Omental fat pad (tissue), 4 donors: ENCODE measurements around the gene SDC4. TPM values are rescaled to one million over a fixed set of nuclear protein-coding genes. Genes with fewer than 3 reads are reported as not detected.

Experiments used
- ATAC-seq: fragments of 150-250 bp; one replicate; pipeline ENCODE4 v1.9.1; 2016; ENCODE audit warnings: mild to moderate bottlenecking, moderate library complexity; ENCODE audit not compliant: low FRiP score
- DNase-seq: peaks from one replicate; pipeline ENCODE4 v3.0.0-alpha.2; 2019; ENCODE audit warnings: low spot score
- total RNA-seq, 4 donors: library from RNA; depleted of rRNA; stranded (reverse); fragments of >200 nt; gene quantifications; one replicate each; pipeline ENCODE4 v1.1.0, GENCODE V29; 2016
- TF ChIP-seq, protein P1 (sequence below), 3 donors: fragments of 450-650 bp; IDR thresholded peaks; one replicate each; pipeline ENCODE4 v1.5.1; 2016 to 2017; ENCODE audit warnings: antibody characterized with exemption in 3 of 3, mild to moderate bottlenecking in 3 of 3, moderate library complexity in 2 of 3

SDC4 gene
- total RNA-seq, 4 donors from 2014 or later: 31.4 to 279 (median 103) TPM

DNA sequence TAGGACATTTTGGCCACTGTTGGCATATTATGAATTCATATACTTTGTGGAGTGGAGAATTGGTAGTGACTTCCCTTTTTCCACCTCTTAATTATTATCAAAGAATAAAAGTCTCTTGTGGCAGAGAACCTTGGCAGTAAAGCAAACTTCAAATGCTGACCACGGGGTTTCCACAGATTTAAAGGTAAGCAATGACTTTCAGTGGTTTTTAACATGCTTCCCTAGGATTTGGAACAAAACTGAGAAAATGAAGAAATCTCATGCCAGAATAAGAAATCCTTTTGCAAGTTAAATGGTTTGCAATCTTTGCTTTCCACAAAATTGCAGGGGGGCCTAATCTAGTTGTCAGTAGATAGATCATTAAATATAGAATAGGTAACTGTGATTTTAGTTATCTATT lies 2.0 kb upstream of the SDC4 start:
- no peak for ATAC-seq
- no peak for DNase-seq
- TF ChIP-seq, protein P1, sequence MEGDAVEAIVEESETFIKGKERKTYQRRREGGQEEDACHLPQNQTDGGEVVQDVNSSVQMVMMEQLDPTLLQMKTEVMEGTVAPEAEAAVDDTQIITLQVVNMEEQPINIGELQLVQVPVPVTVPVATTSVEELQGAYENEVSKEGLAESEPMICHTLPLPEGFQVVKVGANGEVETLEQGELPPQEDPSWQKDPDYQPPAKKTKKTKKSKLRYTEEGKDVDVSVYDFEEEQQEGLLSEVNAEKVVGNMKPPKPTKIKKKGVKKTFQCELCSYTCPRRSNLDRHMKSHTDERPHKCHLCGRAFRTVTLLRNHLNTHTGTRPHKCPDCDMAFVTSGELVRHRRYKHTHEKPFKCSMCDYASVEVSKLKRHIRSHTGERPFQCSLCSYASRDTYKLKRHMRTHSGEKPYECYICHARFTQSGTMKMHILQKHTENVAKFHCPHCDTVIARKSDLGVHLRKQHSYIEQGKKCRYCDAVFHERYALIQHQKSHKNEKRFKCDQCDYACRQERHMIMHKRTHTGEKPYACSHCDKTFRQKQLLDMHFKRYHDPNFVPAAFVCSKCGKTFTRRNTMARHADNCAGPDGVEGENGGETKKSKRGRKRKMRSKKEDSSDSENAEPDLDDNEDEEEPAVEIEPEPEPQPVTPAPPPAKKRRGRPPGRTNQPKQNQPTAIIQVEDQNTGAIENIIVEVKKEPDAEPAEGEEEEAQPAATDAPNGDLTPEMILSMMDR (IDR thresholded peaks at IDR 0.05): no peak

DNA sequence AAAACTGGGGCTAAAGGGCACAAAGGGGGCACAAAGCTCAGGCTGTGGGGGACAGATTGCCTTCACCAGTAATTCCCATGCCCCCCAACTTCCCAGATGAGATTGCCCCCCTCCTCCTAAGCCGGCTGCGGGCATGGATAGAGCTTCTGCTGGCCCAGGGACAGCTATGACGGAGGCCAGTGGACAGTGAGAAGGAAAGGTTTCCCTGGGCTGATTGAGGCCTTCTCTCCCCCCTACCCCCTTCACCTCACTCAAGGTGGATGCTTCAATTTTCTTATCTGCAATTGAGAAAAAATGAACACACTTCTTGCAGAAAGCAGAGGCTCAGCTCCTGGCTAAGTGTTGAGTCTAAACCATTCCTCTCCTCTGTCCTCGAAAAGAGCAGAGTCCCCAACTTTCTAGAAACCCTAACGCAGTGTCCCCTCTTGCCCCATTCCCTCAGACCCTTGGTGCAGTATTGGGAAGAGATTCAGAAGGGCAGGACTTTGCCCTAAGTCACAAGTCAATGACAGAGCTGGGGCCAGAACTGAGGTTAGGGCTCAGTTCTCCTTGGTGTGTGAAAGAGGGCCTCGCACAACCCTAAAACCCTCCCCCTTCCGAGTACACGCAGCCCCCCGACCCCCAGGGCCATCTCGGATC lies 808 bp downstream of the SDC4 start:
- ATAC-seq: no peak
- TF ChIP-seq, protein P1 (IDR thresholded peaks at IDR 0.05): no peak
- DNase-seq: no peak

DNA sequence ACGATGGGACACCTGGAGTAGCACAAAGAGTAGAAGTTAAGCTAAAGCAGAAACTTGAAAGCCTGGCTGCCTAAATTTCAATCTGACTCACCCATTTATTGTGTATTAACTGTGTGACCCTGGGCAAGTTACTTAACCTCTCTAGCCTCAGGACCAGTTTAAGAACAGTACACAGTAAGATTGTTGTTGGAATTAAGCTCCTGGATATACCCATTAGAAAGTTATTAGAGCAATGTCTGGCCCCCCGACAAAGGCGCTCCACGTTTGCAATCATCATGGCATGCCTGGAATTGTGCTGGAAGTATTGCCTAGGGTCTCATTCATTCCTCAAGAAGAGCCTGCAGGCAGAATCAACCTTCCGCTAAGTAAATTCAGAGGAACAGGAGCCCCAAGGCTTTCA lies 1.4 kb downstream of the SDC4 start:
- TF ChIP-seq, protein P1 (IDR thresholded peaks at IDR 0.05): no peak
- DNase-seq: no peak
- no peak for ATAC-seq

DNA sequence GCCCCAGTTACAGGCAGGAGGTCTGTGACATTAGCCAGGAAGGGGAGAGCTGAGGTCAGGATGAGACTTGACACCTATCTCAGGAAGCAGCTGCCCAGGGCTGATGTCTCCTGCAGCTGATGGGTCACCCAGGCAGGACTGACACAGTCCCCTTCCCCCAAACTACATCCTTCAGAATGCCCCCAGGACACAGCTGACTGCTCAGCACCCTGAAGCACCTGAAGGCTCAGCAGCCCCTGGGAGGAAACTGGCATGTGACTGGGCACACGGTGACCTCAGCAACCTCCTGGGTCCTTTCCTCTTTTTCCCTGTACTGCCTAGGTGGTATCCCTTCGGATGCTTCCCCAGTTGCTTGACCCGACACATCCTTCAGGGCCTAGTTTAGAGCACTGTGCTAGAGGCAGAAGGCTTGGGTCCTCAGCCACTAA lies 1.9 kb downstream of the SDC4 start:
- no peak for ATAC-seq
- TF ChIP-seq, protein P1 (IDR thresholded peaks at IDR 0.05): no peak
- no peak for DNase-seq

DNA sequence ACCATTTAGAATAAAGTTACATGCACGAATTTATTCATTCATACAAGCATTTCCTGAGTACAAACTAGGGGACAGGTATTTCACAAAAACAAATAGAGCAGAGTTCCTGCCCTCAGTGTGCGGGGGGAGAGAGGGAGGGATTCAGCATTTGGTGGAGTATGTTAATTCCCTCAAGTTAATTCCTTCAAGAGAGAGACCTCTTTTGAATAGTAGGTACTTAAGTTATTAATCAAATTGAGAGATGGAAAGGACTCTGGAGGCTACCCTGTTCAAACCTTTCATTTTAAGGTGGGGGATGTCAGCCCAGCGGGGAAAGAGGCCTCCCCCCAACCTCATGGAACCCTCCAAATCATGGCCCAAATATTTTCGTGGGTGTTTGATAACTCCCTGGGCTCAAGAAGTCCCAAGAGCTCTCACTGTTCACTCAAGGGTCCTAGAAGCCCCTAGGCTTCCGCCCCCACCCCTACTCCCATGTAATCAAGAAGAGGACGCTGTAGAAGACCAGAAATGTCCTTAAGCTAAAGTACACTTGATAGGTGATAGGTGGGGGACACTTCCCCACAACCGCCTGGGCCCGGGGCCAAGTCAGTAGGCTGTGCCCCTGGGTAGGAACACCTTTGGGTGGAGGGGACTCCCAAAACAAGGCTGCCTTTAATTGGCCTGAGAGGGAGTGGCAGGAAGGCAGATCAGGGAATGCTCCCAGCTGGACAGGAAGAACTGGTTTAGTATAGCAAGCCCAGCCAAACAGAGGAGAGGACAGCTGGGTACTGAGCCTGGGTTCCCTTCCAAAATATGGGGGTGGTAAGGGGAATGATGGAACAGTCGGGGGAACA lies 2.9 kb downstream of the SDC4 start:
- TF ChIP-seq, protein P1 (IDR thresholded peaks at IDR 0.05): no peak
- ATAC-seq: no peak
- DNase-seq: no peak

DNA sequence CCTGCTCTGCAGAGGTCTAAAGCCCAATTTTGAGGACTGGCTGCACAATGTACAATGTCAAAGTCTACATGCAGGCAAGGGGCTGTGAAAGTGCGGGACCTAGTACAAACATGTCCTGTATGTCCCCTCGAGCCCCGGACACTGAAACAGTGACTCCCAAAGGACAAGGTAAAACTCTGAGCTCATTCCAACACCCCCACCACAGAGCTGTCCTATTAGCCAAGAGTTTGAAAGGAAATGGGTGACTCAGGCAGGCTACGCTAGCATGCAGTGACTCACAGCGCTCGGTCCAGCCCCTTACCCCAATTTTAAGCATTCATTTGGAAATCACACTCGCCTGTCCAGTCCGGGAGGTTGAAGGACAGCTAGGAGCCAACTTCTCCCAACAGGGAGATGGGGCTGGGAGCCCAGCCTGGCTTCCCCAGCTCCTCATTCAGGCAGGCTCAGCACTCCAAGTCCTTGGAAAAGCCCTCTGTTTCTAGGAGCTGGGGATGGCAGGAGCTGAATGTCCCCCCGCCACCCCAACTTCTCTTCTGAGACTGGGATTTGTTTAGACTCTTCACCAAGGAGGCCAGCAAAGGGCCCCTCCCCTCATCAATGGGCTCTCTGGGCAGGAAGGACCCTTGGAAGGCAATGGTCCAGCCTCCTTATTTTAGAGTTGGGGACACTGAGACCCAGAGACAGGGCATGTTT lies 3.9 kb downstream of the SDC4 start:
- TF ChIP-seq, protein P1 (IDR thresholded peaks at IDR 0.05): no peak
- ATAC-seq (peak; percentile 60), DNase-seq (peak; percentile 54)
